ENCODE data around the gene ADAMTSL1. TPM values are rescaled to one million over a fixed set of nuclear protein-coding genes. Genes with fewer than 3 reads are reported as not detected.

ADAMTSL1 gene
- total and polyA plus RNA-seq, 2 of the 8 experiments (the other 6 are each of a cell fraction or from before 2014, with no cell fraction given): 0.84 to 1.1 TPM

DNA sequence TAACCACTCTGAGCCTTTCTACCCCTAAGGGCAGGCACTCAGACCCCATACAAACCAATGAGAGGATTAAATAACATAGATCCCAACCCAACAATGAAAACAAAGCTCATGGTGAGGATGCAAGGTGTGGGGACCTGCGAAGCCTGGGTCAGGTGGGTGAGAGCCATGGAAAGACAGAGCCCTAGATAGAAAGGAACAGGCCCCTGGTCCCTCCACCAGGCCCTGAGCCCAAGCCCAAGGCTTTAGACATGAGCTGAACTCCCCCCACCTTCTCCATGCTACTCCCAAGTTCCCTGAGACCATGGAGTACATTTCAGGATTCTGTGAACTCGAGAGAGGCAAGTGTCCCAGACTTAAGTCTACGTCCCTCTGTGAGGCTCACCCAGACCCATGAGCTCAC, 452.6 kb downstream of the ADAMTSL1 start:
- H3K27ac ChIP-seq (ENCODE audit: low read depth, low read length): no peak overlapping the region
- no peak overlapping the region for H4K91ac ChIP-seq (replicated peaks; ENCODE audit: insufficient read length, low read length)
- ChIA-PET CTCF (ENCODE audit: partially characterized antibody) (interaction anchor here (1.2 to 1.9 kb wide), 2 partner anchors 18 to 103 kb away, joined by 4 read pairs; no protein-coding TSS in a partner anchor), POLR2A (ENCODE audit: partially characterized antibody) (no interaction called here)
- no peaks in the 10 kb centered on the region for H4K20me1 ChIP-seq (replicated peaks in 1 of 2; ENCODE audit: control insufficient read depth in 1 of 2, insufficient read depth in 2 of 2, low read length in 2 of 2)
- H2BK12ac ChIP-seq (ENCODE audit: low read depth, low read length): no peak overlapping the region
- no peak overlapping the region for H2AK5ac ChIP-seq (ENCODE audit: low read depth, low read length)
- no peak overlapping the region for H3K18ac ChIP-seq (ENCODE audit: extremely low read depth, low read length)
- H3K56ac ChIP-seq (replicated peaks; ENCODE audit: insufficient read length, low read depth, low read length): no peak overlapping the region
- no peak overlapping the region for H3K23ac ChIP-seq (ENCODE audit: insufficient read length)
- no peak overlapping the region for H4K8ac ChIP-seq (ENCODE audit: extremely low read depth, insufficient read depth, low read length)
- no peaks in the 10 kb centered on the region for H3K9me3 ChIP-seq (ENCODE audit: insufficient read depth in 2 of 2, low read depth in 1 of 2, low read length in 1 of 2)
- no peak overlapping the region for H3K4ac ChIP-seq (replicated peaks; ENCODE audit: insufficient read length, low read depth, low read length)
- H3K14ac ChIP-seq (ENCODE audit: insufficient read length): no peak overlapping the region
- no peak overlapping the region for H3K9ac ChIP-seq (replicated peaks in 1 of 4; ENCODE audit: extremely low read depth in 1 of 4, low read depth in 3 of 4, low read length in 3 of 4)
- H3K79me2 ChIP-seq (ENCODE audit: control insufficient read depth in 1 of 2, insufficient read depth in 2 of 2, low read length in 2 of 2): no peaks in the 10 kb centered on the region
- H3K23me2 ChIP-seq (ENCODE audit: low read depth, low read length): no peaks in the 10 kb centered on the region
- WGBS, 2 experiments (ENCODE audit: extremely low coverage in 1 of 2, insufficient coverage in 1 of 2, insufficient read length in 1 of 2, insufficient replicate concordance in 2 of 2, low coverage in 1 of 2, low lambda C conversion rate in 2 of 2, missing lambda C conversion rate in 1 of 2): 94% methylated on average over 3 of the region's 3 CpGs; no CpG with 5 or more reads in 1 of the 2 experiments
- no peak overlapping the region for H2BK120ac ChIP-seq (replicated peaks; ENCODE audit: low read depth, low read length)
- DNase-seq (ENCODE audit: low read depth in 1 of 2, low spot score in 2 of 2) (no peak), FAIRE-seq (no peak)
- H3K36me3 ChIP-seq (ENCODE audit: control insufficient read depth in 2 of 4, insufficient read depth in 4 of 4, low read length in 3 of 4): no peaks in the 10 kb centered on the region
- no peak overlapping the region for H3K4me2 ChIP-seq (ENCODE audit: insufficient read depth in 1 of 2, low read depth in 2 of 2, low read length in 2 of 2)
- no peaks in the 10 kb centered on the region for H3K4me1 ChIP-seq (replicated peaks in 1 of 4; ENCODE audit: control insufficient read depth in 3 of 4, insufficient read depth in 4 of 4, low read length in 3 of 4)
- H3K79me1 ChIP-seq (ENCODE audit: low read depth, low read length): no peaks in the 10 kb centered on the region
- no peak overlapping the region for H2AFZ ChIP-seq (ENCODE audit: low read length)
- no peaks in the 10 kb centered on the region for H3K27me3 ChIP-seq (replicated peaks in 1 of 4; ENCODE audit: control insufficient read depth in 3 of 4, extremely low read depth in 1 of 4, insufficient read depth in 3 of 4, low read length in 3 of 4)
- no peak overlapping the region for H4K5ac ChIP-seq (ENCODE audit: insufficient read length, low read depth, low read length)
- H2BK5ac ChIP-seq (ENCODE audit: low read depth, low read length): no peak overlapping the region
- no peak overlapping the region for H2BK20ac ChIP-seq (ENCODE audit: low read length)
- H2BK15ac ChIP-seq (ENCODE audit: low read length): no peak overlapping the region
- no peak overlapping the region for H3K4me3 ChIP-seq (ENCODE audit: extremely low read depth in 1 of 4, insufficient read depth in 2 of 4, low read depth in 3 of 4, low read length in 4 of 4)
- TF ChIP-seq CBX8 (IDR thresholded peaks at IDR 0.05; ENCODE audit: borderline replicate concordance, low read depth, low read length): no peak
- TF ChIP-seq BRCA1 (IDR thresholded peaks at IDR 0.05; ENCODE audit: low read depth, low read length): no peak
- no peak for TF ChIP-seq SAP30 (IDR thresholded peaks at IDR 0.05; ENCODE audit: insufficient read depth, insufficient replicate concordance, low read length)
- TF ChIP-seq, protein P1, sequence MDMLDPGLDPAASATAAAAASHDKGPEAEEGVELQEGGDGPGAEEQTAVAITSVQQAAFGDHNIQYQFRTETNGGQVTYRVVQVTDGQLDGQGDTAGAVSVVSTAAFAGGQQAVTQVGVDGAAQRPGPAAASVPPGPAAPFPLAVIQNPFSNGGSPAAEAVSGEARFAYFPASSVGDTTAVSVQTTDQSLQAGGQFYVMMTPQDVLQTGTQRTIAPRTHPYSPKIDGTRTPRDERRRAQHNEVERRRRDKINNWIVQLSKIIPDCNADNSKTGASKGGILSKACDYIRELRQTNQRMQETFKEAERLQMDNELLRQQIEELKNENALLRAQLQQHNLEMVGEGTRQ (IDR thresholded peaks at IDR 0.05; ENCODE audit: low read length): no peak
- TF ChIP-seq EZH2 (IDR thresholded peaks at IDR 0.05; ENCODE audit: low read depth, low read length, severe bottlenecking): no peak
- TF ChIP-seq CEBPB (IDR thresholded peaks at IDR 0.05; ENCODE audit: low read depth, low read length): no peak
- no peak for TF ChIP-seq BACH1 (IDR thresholded peaks at IDR 0.05; ENCODE audit: low read length)
- TF ChIP-seq SUZ12 (IDR thresholded peaks at IDR 0.05; ENCODE audit: low read length): no peak
- no peak for TF ChIP-seq EGR1 (IDR thresholded peaks at IDR 0.05; ENCODE audit: borderline replicate concordance, low read depth, low read length)
- TF ChIP-seq HDAC2 (IDR thresholded peaks at IDR 0.05; ENCODE audit: borderline replicate concordance in 1 of 2, low read depth in 2 of 2, low read length in 2 of 2): no peak
- no peak for TF ChIP-seq KDM4A (IDR thresholded peaks at IDR 0.05; ENCODE audit: low read depth, low read length, severe bottlenecking)

Measured in H1 (cell line).